GM18526 (cell line): Measurements from ENCODE around the gene TNFRSF8.

Experiments
- POLR2A ChIP-seq: IDR thresholded peaks from 3 replicates; pipeline ENCODE4 v1.6.1; 2011; ENCODE audit not compliant: insufficient read length; ENCODE audit errors: extremely low read depth

TNFRSF8 gene

GRCh38 chr1:12113433-12114339 is 50.6 kb downstream of the TNFRSF8 start:
- TF ChIP-seq POLR2A, result no peak

GRCh38 chr1:12114340-12114683 is 51.2 kb downstream of the TNFRSF8 start:
- no peak for TF ChIP-seq POLR2A

- no peak for TF ChIP-seq POLR2A
These were observed 51.8 kb downstream of the TNFRSF8 start for GRCh38 chr1:12114916-12115315.

GRCh38 chr1:12121212-12122003 is 58.3 kb downstream of the TNFRSF8 start:
- TF ChIP-seq POLR2A, result no peak

- no peak for TF ChIP-seq POLR2A
These were observed 60.1 kb downstream of the TNFRSF8 start for GRCh38 chr1:12123172-12123571.

GRCh38 chr1:12124693-12125421 is 61.8 kb downstream of the TNFRSF8 start:
- TF ChIP-seq POLR2A, result no peak

GRCh38 chr1:12125422-12126355 is 62.6 kb downstream of the TNFRSF8 start:
- TF ChIP-seq POLR2A, result no peak

GRCh38 chr1:12126781-12127180 is 63.7 kb downstream of the TNFRSF8 start:
- no peak for TF ChIP-seq POLR2A

- TF ChIP-seq POLR2A, result no peak
These were observed 64.2 kb downstream of the TNFRSF8 start for GRCh38 chr1:12127206-12127810.

GRCh38 chr1:12128120-12128519 is 65.0 kb downstream of the TNFRSF8 start:
- TF ChIP-seq POLR2A, result no peak

GRCh38 chr1:12129624-12130023 is 66.5 kb downstream of the TNFRSF8 start:
- no peak for TF ChIP-seq POLR2A

GRCh38 chr1:12130466-12131130 is 67.5 kb downstream of the TNFRSF8 start:
- TF ChIP-seq POLR2A, result no peak

GRCh38 chr1:12132078-12132477 is 69.0 kb downstream of the TNFRSF8 start:
- TF ChIP-seq POLR2A, result no peak

- no peak for TF ChIP-seq POLR2A
These were observed 71.6 kb downstream of the TNFRSF8 start for GRCh38 chr1:12134716-12135115.
